ENCODE results near the gene GDI1. TPM values are rescaled to one million over a fixed set of nuclear protein-coding genes. Genes with fewer than 3 reads are reported as not detected.

Gene GDI1
- total and polyA plus RNA-seq, 2 donors (not counting 1 experiment from before 2014, with no cell fraction given), result 199 to 311 TPM

DNA sequence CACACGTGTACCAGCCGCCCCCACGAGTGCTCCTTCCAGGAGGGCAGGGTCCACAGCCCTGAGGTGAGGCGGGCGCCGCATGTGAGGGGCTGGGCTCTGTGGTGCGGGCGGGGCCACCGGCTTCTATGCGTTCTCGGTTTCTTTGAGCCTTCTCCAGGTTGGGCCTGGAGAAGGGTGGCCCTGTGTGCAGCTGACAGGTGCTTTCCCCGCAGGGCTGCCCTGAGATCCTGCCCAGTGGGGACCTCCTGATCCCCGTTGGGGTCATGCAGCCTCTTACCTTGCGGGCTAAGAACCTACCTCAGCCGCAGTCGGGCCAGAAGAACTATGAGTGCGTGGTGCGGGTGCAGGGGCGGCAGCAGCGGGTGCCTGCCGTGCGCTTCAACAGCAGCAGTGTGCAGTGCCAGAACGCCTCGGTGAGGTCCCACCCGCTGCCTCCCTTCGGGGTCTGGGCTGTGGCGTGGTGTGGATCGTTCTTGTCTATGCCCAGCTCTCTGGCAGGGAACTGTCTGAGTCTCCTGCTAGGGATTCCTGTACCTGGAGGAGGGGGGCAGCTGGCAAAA is 27.9 kb downstream of the GDI1 start:
- no peak overlapping the region for H3K27ac Mint-ChIP-seq
- no peak for TF ChIP-seq EZH2 (IDR thresholded peaks at IDR 0.05; ENCODE audit: borderline replicate concordance, insufficient read depth, low read depth, low read length, poor library complexity, severe bottlenecking)
- TF ChIP-seq, protein P1, sequence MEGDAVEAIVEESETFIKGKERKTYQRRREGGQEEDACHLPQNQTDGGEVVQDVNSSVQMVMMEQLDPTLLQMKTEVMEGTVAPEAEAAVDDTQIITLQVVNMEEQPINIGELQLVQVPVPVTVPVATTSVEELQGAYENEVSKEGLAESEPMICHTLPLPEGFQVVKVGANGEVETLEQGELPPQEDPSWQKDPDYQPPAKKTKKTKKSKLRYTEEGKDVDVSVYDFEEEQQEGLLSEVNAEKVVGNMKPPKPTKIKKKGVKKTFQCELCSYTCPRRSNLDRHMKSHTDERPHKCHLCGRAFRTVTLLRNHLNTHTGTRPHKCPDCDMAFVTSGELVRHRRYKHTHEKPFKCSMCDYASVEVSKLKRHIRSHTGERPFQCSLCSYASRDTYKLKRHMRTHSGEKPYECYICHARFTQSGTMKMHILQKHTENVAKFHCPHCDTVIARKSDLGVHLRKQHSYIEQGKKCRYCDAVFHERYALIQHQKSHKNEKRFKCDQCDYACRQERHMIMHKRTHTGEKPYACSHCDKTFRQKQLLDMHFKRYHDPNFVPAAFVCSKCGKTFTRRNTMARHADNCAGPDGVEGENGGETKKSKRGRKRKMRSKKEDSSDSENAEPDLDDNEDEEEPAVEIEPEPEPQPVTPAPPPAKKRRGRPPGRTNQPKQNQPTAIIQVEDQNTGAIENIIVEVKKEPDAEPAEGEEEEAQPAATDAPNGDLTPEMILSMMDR (IDR thresholded peaks at IDR 0.05), result no peak
- ATAC-seq (ENCODE audit: low read depth), result no peak
- peaks cover 11% of the 10 kb centered on the region for H3K79me2 ChIP-seq (ENCODE audit: control insufficient read depth, insufficient read depth, low read length)
- no peak overlapping the region for H3K27ac ChIP-seq (ENCODE audit: low read length in 2 of 2)
- peaks cover 6% of the 10 kb centered on the region for H3K4me1 Mint-ChIP-seq
- no peaks in the 10 kb centered on the region for H4K20me1 ChIP-seq (ENCODE audit: control insufficient read depth, insufficient read depth, low read length, poor library complexity, severe bottlenecking)
- peaks cover 0 to 31% of the 10 kb centered on the region in 2 experiments for H3K36me3 ChIP-seq (replicated peaks in 1 of 2; ENCODE audit: control extremely low read depth in 1 of 2, control insufficient read depth in 1 of 2, extremely low read depth in 1 of 2, insufficient read depth in 2 of 2, low read length in 1 of 2)
- peaks cover 0 to 1% of the 10 kb centered on the region in 2 donors for H3K4me1 ChIP-seq (ENCODE audit: control insufficient read depth in 2 of 2, insufficient read depth in 2 of 2, low read length in 2 of 2)
- intact Hi-C loops (cut with micrococcal nuclease), result no loop called here
- no peak overlapping the region for H3K4me2 ChIP-seq (replicated peaks; ENCODE audit: low read depth, low read length, poor library complexity, severe bottlenecking)
- H2AFZ ChIP-seq (ENCODE audit: insufficient read depth, low read depth, low read length, poor library complexity, severe bottlenecking), result no peak overlapping the region
- H3K9ac ChIP-seq (ENCODE audit: low read length), result no peak overlapping the region
- ChIA-PET POLR2A (no interaction called here), CTCF (no interaction called here)
- H3K9me3 ChIP-seq (ENCODE audit: control extremely low read depth in 1 of 3, control insufficient read depth in 2 of 3, insufficient read depth in 1 of 3, low read length in 2 of 3), result no peaks in the 10 kb centered on the region
- no peak overlapping the region for H3K4me3 Mint-ChIP-seq
- no peak overlapping the region for H3K4me3 ChIP-seq (ENCODE audit: control extremely low read depth in 1 of 5, extremely low read depth in 1 of 5, insufficient read depth in 1 of 5, low read depth in 2 of 5, low read length in 4 of 5)
- no peaks in the 10 kb centered on the region for H3K27me3 Mint-ChIP-seq
- WGBS (ENCODE audit: insufficient coverage), result 98% methylated on average over 10 of the region's 28 CpGs
- no peaks in the 10 kb centered on the region for H3K27me3 ChIP-seq (replicated peaks in 1 of 4; ENCODE audit: control extremely low read depth in 1 of 4, control insufficient read depth in 3 of 4, insufficient read depth in 4 of 4, low read length in 3 of 4)
- no peaks in the 10 kb centered on the region for H3K9me3 Mint-ChIP-seq (ENCODE audit: insufficient read depth)
- no peak for DNase-seq

DNA sequence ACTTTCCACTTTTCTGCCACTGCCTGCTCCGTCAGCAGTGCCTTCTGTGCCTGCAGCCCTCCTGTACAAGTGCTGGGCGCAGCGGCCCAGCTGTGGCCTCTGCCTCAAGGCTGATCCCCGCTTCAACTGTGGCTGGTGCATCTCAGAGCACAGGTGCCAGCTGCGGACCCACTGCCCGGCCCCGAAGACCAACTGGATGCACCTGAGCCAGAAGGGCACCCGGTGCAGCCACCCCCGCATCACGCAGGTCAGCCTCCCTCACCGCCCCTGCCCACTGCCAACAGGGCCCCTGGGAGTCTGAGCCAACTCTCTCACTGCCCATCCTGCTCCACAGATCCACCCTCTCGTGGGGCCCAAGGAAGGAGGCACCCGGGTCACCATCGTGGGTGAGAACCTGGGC is 28.6 kb downstream of the GDI1 start:
- WGBS (ENCODE audit: insufficient coverage), result 94% methylated on average over 12 of the region's 14 CpGs
- TF ChIP-seq, protein P1 (IDR thresholded peaks at IDR 0.05), result no peak
- no peak for TF ChIP-seq EZH2 (IDR thresholded peaks at IDR 0.05; ENCODE audit: borderline replicate concordance, insufficient read depth, low read depth, low read length, poor library complexity, severe bottlenecking)

More for the DNA sequence above, 28.6 kb downstream of the GDI1 start:
- DNase-seq, result no peak
- H3K4me1 ChIP-seq (ENCODE audit: control insufficient read depth in 2 of 2, insufficient read depth in 2 of 2, low read length in 2 of 2), result no peaks in the 10 kb centered on the region
- POLR2A ChIA-PET, result interaction anchor here (0.6 kb wide), 1 partner anchor 59 kb away, joined by 6 read pairs; no protein-coding TSS in a partner anchor
- Mint-ChIP-seq H3K27ac (no peak overlapping the region), H3K4me1 (peaks cover 1% of the 10 kb centered on the region), H3K27me3 (no peaks in the 10 kb centered on the region), H3K9me3 (ENCODE audit: insufficient read depth) (no peaks in the 10 kb centered on the region), H3K4me3 (no peak overlapping the region)
- no peak overlapping the region for H2AFZ ChIP-seq (ENCODE audit: insufficient read depth, low read depth, low read length, poor library complexity, severe bottlenecking)
- no peak overlapping the region for H3K27ac ChIP-seq (ENCODE audit: low read length in 2 of 2)
- H3K9ac ChIP-seq (ENCODE audit: low read length), result no peak overlapping the region
- no peak overlapping the region for H3K4me3 ChIP-seq (ENCODE audit: control extremely low read depth in 1 of 5, extremely low read depth in 1 of 5, insufficient read depth in 1 of 5, low read depth in 2 of 5, low read length in 4 of 5)
- CTCF ChIA-PET, result no interaction called here
- H3K79me2 ChIP-seq (ENCODE audit: control insufficient read depth, insufficient read depth, low read length), result peaks cover 5% of the 10 kb centered on the region
- intact Hi-C loops (cut with micrococcal nuclease), result no loop called here
- peaks cover 0 to 35% of the 10 kb centered on the region in 2 experiments for H3K36me3 ChIP-seq (replicated peaks in 1 of 2; ENCODE audit: control extremely low read depth in 1 of 2, control insufficient read depth in 1 of 2, extremely low read depth in 1 of 2, insufficient read depth in 2 of 2, low read length in 1 of 2)
- H3K9me3 ChIP-seq (ENCODE audit: control extremely low read depth in 1 of 3, control insufficient read depth in 2 of 3, insufficient read depth in 1 of 3, low read length in 2 of 3), result no peaks in the 10 kb centered on the region
- no peak overlapping the region for H3K4me2 ChIP-seq (replicated peaks; ENCODE audit: low read depth, low read length, poor library complexity, severe bottlenecking)
- no peaks in the 10 kb centered on the region for H3K27me3 ChIP-seq (replicated peaks in 1 of 4; ENCODE audit: control extremely low read depth in 1 of 4, control insufficient read depth in 3 of 4, insufficient read depth in 4 of 4, low read length in 3 of 4)
- H4K20me1 ChIP-seq (ENCODE audit: control insufficient read depth, insufficient read depth, low read length, poor library complexity, severe bottlenecking), result no peaks in the 10 kb centered on the region
- ATAC-seq (ENCODE audit: low read depth), result no peak

All from B cell (primary cell).